Cardiac septum (tissue), 1 donor: ENCODE results near the gene ANKZF1. TPM values are rescaled to one million over a fixed set of nuclear protein-coding genes. Genes with fewer than 3 reads are reported as not detected.
"Not testable (repeated sequence)": the region's sequence is repeated elsewhere in the genome, so short reads cannot be mapped to it uniquely, and the experiment has no call there.

ENCODE experiments used
- DNase-seq: peaks from one replicate; pipeline ENCODE4 v3.0.0-alpha.2; 2020; ENCODE audit warnings: low spot score
- intact Hi-C: fragments of 100-400 bp; cut with DNase I; formaldehyde crosslinking; loops from one replicate; pipeline ENCODE4 v1.14.0; 2022
- long read RNA-seq: library from polyadenylated mRNA; unstranded; transcript quantifications from one replicate; pipeline ENCODE4 v2.0.0, GENCODE V29; 2021
- total RNA-seq: library from RNA; stranded (reverse); fragmentation: NEBNext Ultra II Directional; extraction: Animal tissue kit (Norgen Biotek cat#: 25700); gene quantifications from one replicate; pipeline ENCODE4 v1.2.1, GENCODE V29; 2021
- donor health status: DM: no; HTN: no; CAD: no.

ANKZF1 gene
- total RNA-seq = 22.4 TPM
- long read RNA-seq, transcript ANKZF1-201 (14 exons, 2,579 nt) = major isoform, 11 of 25 reads
- long read RNA-seq, partial matches to known transcripts = 6 of 25 reads
- long read RNA-seq, other reads (novel, unspliced or antisense) = 7 of 25 reads

GRCh38 chr2:219229305-219230058, at the start of gene ANKZF1, which contains the start of gene ATG9A:
ANKZF1 (plus strand) TSS chr2:219229806; CDS start chr2:219230258, 452 bp downstream.
ATG9A (minus strand) TSS chr2:219229636; CDS start chr2:219228024, 1,612 bp downstream.
- intact Hi-C loops = loop anchor here (1.0 to 5.0 kb wide), 3 partner anchors 11 to 68 kb away; partner anchors contain the start of genes ABCB6, GLB1L and STK16
- DNase-seq = peak; percentile 100

GRCh38 chr2:219180961-219181360, 48.6 kb upstream of the ANKZF1 start:
- DNase-seq = no peak
- intact Hi-C loops = no loop called here

DNA sequence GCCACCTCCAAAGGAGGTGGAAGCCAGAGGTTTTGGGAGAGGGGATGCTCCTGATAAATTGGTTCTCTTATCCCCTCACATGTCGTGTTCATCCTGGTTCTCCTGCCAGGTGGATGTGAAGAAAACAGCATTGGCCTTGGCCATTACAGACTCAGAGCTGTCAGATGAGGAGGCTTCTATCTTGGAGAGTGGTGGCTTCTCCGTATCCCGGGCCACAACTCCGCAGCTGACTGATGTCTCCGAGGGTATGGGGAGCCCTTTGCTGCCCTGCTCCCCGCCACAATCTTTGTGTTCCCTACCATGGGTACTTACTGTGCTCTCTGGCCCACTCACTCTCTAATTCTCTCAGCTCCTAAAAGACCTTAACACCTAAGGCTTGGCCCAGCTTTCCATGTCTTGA, 48.1 kb upstream of the ANKZF1 start:
- no peak for DNase-seq
- intact Hi-C loops = no loop called here

DNA sequence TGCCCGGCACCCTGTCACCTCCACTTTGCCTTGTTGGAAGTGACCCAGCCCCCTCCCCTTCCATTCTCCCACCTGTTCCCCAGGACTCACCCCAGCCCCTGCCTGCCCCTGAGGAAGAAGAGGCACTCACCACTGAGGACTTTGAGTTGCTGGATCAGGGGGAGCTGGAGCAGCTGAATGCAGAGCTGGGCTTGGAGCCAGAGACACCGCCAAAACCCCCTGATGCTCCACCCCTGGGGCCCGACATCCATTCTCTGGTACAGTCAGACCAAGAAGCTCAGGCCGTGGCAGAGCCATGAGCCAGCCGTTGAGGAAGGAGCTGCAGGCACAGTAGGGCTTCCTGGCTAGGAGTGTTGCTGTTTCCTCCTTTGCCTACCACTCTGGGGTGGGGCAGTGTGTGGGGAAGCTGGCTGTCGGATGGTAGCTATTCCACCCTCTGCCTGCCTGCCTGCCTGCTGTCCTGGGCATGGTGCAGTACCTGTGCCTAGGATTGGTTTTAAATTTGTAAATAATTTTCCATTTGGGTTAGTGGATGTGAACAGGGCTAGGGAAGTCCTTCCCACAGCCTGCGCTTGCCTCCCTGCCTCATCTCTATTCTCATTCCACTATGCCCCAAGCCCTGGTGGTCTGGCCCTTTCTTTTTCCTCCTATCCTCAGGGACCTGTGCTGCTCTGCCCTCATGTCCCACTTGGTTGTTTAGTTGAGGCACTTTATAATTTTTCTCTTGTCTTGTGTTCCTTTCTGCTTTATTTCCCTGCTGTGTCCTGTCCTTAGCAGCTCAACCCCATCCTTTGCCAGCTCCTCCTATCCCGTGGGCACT, 47.1 kb upstream of the ANKZF1 start:
- DNase-seq = no peak
- intact Hi-C loops = no loop called here

DNA sequence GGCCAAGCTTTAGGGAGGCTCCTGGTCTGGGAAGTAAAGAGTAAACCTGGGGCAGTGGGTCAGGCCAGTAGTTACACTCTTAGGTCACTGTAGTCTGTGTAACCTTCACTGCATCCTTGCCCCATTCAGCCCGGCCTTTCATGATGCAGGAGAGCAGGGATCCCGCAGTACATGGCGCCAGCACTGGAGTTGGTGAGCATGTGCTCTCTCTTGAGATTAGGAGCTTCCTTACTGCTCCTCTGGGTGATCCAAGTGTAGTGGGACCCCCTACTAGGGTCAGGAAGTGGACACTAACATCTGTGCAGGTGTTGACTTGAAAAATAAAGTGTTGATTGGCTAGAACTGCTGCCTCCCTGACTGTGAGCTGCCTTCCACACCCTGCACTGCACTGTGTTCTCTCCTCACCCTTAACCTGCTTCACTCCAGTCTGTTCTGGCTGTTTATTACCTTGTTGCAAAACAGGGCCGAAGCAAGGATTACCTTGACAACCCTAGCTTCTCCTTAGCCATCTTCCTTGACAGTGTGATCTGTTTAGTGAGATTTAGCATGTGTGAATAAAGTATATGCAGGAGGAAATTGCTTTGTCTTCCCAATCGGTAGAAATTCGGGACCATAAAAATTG, 46.3 kb upstream of the ANKZF1 start:
- DNase-seq = no peak
- intact Hi-C loops = no loop called here

GRCh38 chr2:219184121-219184520, 45.5 kb upstream of the ANKZF1 start:
- intact Hi-C loops = no loop called here
- no peak for DNase-seq

DNA sequence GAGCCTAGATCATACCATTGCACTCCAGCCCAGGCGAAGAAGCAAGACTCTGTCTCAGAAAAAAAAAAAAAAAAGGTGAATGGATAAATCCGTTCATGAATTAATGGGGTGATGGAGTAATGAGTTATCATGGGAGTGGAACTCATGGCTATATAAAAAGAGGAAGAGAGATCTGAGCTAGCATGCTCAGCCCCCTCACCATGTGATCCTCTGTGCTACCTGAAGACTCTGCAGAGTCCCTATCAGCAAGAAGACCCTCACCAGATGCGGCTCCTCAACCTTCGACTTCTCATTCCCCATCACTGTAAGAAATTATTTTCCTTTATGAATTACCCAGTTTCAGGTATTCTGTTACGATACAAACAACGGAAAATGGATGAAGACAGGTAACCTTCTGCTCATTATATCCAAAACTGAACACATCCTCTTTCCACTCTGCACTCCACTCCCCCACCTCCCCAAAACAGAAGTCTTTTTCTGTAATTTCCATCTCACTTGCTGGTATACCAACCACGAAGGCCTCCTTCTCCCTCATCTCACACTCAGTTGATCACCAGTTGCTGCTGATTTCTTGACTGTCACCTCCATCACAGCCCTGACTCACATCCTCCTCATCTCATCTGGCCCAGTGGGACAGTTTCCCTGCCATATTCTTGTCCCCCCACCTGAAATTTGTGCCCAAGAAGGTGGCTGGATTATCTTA, 42.7 kb upstream of the ANKZF1 start:
- intact Hi-C loops = no loop called here
- DNase-seq = no peak

DNA sequence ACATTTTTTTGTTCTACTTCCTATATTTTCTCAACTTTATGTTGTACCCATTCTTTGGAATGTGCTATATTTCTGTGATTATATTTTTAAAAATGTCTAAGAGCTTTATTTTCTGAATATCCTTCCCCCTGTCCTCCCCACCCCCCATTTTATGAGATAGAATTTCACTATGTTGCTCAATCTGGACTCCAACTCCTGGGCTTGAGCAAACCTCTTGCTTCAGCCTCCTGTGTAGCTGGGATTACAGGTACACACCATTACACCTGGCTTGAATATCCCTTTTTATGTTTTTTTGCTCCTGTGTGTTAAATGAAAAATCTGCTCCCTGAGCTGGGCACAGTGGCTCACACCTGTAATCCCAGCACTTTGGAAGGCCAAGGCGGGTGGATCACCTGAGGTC, 32.2 kb upstream of the ANKZF1 start:
- DNase-seq = no peak
- intact Hi-C loops = no loop called here

GRCh38 chr2:219198974-219199373, 30.6 kb upstream of the ANKZF1 start:
- intact Hi-C loops = no loop called here
- no peak for DNase-seq

DNA sequence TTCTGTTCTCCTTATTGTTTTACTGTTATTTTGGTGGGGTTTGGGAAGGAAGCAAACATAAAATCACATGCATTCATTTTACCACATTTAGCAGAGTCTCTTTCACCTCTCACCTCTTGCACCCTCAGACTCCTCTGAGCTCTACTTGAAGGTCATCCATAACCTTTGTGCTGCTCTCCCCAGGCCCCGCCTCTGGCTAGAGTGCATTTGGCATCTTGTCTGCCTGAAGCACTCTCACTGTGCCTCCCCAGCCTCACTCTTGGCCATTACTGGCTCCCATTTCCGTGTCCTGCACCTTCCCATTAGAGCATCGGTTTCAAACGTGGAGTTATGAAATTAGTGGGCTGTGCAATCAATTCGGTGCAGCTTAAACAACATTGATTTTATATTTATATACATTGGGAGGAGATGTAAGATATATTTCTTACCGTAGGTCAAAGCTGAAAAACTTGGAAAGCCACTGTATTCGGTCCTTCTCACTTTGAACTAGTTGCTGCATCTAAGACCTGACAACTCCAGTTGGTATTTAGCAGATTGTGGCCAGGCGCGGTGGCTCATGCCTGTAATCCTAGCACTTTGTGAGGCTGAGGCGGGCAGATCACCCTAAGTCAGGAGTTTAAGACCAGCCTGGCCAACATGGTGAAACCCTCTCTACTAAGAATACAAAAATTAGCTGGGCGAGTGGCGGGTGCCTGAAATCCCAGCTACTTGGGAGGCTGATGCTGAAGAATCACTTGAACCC, 30.0 kb upstream of the ANKZF1 start:
- no peak for DNase-seq
- intact Hi-C loops = no loop called here

DNA sequence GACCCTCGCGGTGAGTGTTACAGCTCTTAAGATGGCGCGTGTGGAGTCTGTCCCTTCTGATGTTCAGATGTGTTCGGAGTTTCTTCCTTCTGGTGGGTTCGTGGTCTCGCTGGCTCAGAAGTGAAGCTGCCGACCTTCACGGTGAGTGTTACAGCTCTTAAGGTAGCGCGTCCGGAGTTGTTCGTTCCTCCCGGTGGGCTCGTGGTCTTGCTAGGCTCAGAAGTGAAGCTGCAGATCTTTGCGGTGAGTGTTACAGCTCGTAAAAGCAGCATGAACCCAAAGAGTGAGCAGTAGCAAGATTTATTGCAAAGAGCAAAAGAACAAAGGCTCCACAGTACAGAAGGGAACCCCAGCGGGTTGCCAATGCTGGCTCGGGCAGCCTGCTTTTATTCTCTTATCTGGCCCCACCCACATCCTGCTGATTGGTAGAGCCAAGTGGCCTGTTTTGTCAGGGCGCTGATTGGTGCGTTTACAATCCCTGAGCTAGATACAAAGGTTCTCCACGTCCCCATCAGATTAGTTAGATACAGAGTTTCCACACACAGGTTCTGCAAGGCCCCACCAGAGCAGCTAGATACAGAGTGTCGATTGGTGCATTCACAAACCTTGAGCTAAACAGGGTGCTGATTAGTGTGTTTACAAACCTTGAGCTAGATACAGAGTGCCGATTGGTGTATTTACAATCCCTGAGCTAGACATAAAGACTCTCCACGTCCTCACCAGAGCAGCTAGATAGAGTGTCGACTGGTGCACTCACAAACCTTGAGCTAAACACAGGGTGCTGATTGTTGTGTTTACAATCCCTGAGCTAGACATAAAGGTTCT, 28.9 kb upstream of the ANKZF1 start:
- intact Hi-C loops, DNase-seq: not testable (repeated sequence)

DNA sequence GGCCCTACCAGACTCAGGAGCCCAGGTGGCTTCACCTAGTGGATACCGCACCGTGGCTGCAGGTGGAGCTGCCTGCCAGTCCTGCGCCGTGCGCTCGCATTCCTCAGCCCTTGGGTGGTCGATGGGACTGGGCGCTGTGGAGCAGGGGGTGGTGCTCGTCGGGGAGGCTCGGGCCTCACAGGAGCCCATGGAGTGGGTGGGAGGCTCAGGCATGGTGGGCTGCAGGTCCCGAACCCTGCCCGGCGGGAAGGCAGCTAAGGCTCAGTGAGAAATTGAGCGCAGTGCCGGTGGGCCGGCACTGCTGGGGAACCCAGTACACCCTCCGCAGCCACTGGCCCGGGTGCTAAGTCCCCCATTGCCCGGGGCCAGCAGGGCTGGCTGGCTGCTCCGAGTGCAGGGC, 28.3 kb upstream of the ANKZF1 start:
- DNase-seq, intact Hi-C loops: not testable (repeated sequence)

- DNase-seq = no peak
- intact Hi-C loops = no loop called here
Observed at GRCh38 chr2:219204425-219205164, 25.0 kb upstream of the ANKZF1 start.

GRCh38 chr2:219205165-219205538, 24.5 kb upstream of the ANKZF1 start:
- no peak for DNase-seq
- intact Hi-C loops = no loop called here

- DNase-seq = no peak
- intact Hi-C loops = loop anchor here (1.0 to 2.0 kb wide), 3 partner anchors 29 to 46 kb away; partner anchors contain the start of genes CNPPD1, GLB1L, NHEJ1 and STK16
Observed at GRCh38 chr2:219205981-219206327, 23.7 kb upstream of the ANKZF1 start.

DNA sequence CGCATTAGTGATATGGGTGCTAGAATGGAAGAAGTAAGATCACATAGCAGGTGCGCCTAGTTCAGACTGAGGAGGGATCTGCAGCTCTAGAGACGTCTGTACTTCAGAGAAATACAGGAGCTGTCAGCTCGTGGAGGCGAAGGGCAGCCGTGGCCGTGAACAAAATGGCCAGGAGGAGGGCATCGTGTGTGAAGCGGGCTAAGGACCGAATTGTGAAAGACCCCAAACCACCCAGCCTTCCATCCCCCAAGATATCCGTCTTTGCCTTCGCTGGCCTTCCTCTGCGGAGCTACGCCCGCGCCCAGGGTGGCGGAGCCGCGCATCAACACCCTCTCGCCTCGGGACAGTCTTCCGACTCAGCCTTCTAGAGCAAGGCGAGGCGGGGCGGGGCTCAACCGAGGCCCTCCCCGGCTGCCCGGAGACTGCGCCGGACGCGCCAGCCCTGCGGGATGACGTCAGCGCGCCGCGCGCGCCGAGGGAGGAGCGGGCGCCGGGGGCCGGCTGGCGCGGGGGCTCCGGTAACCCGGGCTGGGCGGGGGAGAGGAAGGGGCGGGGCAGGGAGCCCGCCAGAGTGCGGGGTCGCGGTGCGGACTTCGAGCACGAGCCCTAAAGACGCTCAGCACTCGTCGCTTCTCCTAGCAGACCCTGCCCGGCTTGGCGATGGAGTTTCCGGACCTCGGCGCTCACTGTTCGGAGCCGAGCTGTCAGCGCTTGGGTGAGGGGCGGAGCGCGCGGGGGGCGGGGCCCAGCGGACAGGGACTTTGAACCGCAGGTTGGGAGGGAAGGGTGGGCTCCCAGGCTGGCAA, 23.1 kb upstream of the ANKZF1 start, which contains the start of gene ZFAND2B:
Gene ZFAND2B (plus strand): TSS at position 455 of the 806 bp plus-strand sequence. CDS start 206 bp downstream, at position 661.
- DNase-seq = peak; percentile 98
- intact Hi-C loops = loop anchor here (1.0 to 2.0 kb wide), 3 partner anchors 30 to 46 kb away; partner anchors contain the start of genes CNPPD1, GLB1L, NHEJ1 and STK16
